PC-3 (cell line): Measurements from ENCODE around the gene ALDH3A2.

Experiments used
- EZH2 ChIP-seq: fragments of 300-600 bp; sonication (generic); IDR thresholded peaks from one replicate; pipeline ENCODE4 v1.6.1; 2017; ENCODE audit warnings: antibody characterized with exemption, mild to moderate bottlenecking, low read length; ENCODE audit not compliant: unreplicated experiment
- EZH2phosphoT487 ChIP-seq: fragments of 300-600 bp; sonication (generic); IDR thresholded peaks from 2 replicates; pipeline ENCODE4 v1.6.1; 2018; ENCODE audit warnings: mild to moderate bottlenecking, antibody characterized with exemption, low read length, borderline replicate concordance
- TF ChIP-seq, protein P1 (sequence below): fragments of 300-600 bp; sonication (generic); conservative IDR thresholded peaks from 2 replicates; pipeline ENCODE4 v1.5.1; 2017; ENCODE audit warnings: antibody characterized with exemption, low read depth, mild to moderate bottlenecking, low read length

DNA sequence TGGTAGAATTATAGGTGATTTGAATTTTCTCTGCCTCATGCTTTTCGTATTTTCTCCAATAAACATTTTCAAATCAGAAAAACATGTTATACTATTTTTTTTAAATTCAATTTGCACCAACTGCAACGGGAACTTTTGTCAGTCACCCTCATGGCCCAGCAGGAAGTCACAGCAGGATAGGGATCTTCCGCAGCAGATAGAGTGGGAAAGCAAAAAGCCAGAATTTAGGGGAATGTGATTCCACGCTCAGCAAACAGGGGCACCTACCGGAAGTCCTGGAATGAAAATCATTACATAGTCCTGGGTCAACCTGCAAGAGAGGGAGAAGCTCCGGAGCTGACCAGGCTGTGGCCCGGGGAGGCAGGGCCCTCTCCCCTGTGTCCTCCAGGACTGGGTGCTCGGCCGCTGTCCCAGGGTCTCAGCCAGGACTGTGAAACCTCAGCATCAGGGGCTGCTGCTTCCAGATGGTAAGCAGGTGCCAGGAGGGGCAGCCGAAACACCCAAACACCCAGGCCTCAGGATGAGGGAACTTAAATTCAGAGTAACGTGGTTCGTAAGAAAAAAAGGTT is 64.0 kb downstream of the ALDH3A2 start:
- TF ChIP-seq, protein P1, sequence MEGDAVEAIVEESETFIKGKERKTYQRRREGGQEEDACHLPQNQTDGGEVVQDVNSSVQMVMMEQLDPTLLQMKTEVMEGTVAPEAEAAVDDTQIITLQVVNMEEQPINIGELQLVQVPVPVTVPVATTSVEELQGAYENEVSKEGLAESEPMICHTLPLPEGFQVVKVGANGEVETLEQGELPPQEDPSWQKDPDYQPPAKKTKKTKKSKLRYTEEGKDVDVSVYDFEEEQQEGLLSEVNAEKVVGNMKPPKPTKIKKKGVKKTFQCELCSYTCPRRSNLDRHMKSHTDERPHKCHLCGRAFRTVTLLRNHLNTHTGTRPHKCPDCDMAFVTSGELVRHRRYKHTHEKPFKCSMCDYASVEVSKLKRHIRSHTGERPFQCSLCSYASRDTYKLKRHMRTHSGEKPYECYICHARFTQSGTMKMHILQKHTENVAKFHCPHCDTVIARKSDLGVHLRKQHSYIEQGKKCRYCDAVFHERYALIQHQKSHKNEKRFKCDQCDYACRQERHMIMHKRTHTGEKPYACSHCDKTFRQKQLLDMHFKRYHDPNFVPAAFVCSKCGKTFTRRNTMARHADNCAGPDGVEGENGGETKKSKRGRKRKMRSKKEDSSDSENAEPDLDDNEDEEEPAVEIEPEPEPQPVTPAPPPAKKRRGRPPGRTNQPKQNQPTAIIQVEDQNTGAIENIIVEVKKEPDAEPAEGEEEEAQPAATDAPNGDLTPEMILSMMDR: no peak
- TF ChIP-seq EZH2: no peak
- no peak for TF ChIP-seq EZH2phosphoT487
